ENCODE measurements around the gene KLHL7. TPM values are rescaled to one million over a fixed set of nuclear protein-coding genes. Genes with fewer than 3 reads are reported as not detected.

The KLHL7 gene
- total RNA-seq, 1 donor from 2014 or later = 38.7 TPM

GRCh38 chr7:23133797-23134196 is 28.2 kb downstream of the KLHL7 start:
- Mint-ChIP-seq H3K36me3 (ENCODE audit: low read depth, unreplicated experiment) (peaks cover 3% of the 10 kb centered on the region), H3K4me1 (ENCODE audit: low read depth, unreplicated experiment) (peaks cover 3% of the 10 kb centered on the region), H3K27ac (ENCODE audit: unreplicated experiment) (no peak overlapping the region), H3K27me3 (ENCODE audit: low read depth, unreplicated experiment) (no peaks in the 10 kb centered on the region), H3K9me3 (ENCODE audit: unreplicated experiment) (peaks cover 4% of the 10 kb centered on the region), H3K4me3 (ENCODE audit: unreplicated experiment) (no peak overlapping the region)
- H2AFZ ChIP-seq (ENCODE audit: low read depth, low read length) = no peak overlapping the region
- H3K4me2 ChIP-seq (ENCODE audit: low read length) = no peak overlapping the region
- H3K79me2 ChIP-seq (ENCODE audit: insufficient read depth, low read length) = no peaks in the 10 kb centered on the region
- FAIRE-seq = no peak
- no peak for TF ChIP-seq EZH2 (IDR thresholded peaks at IDR 0.05; ENCODE audit: insufficient read depth, low read length)
- TF ChIP-seq CTCF (IDR thresholded peaks at IDR 0.05; ENCODE audit: insufficient read depth, low read depth, low read length) = no peak
- no peaks in the 10 kb centered on the region for H3K9me3 ChIP-seq (ENCODE audit: insufficient read depth, low read depth, low read length)
- H3K4me3 ChIP-seq (ENCODE audit: insufficient read depth, low read depth, low read length) = no peak overlapping the region
- H3K4me1 ChIP-seq (ENCODE audit: insufficient read depth, low read length) = no peaks in the 10 kb centered on the region
- no peaks in the 10 kb centered on the region for H3K27me3 ChIP-seq (ENCODE audit: insufficient read depth, low read length)
- no peaks in the 10 kb centered on the region for H4K20me1 ChIP-seq (ENCODE audit: insufficient read depth, low read length)
- DNase-seq (ENCODE audit: low read depth) = no peak
- H3K36me3 ChIP-seq (ENCODE audit: insufficient read depth, low read length) = peaks cover 4% of the 10 kb centered on the region
- H3K27ac ChIP-seq (ENCODE audit: low read depth, low read length) = no peak overlapping the region
- no peak overlapping the region for H3K9ac ChIP-seq (ENCODE audit: low read length)

- Histone ChIP-seq H3K27me3 (ENCODE audit: insufficient read depth, low read length) (no peaks in the 10 kb centered on the region), H3K79me2 (ENCODE audit: insufficient read depth, low read length) (no peaks in the 10 kb centered on the region), H2AFZ (ENCODE audit: low read depth, low read length) (no peak overlapping the region), H3K9me3 (ENCODE audit: insufficient read depth, low read depth, low read length) (no peaks in the 10 kb centered on the region), H3K4me1 (ENCODE audit: insufficient read depth, low read length) (no peaks in the 10 kb centered on the region), H3K4me3 (ENCODE audit: insufficient read depth, low read depth, low read length) (no peak overlapping the region), H3K27ac (ENCODE audit: low read depth, low read length) (no peak overlapping the region), H3K4me2 (ENCODE audit: low read length) (no peak overlapping the region), H4K20me1 (ENCODE audit: insufficient read depth, low read length) (no peaks in the 10 kb centered on the region), H3K36me3 (ENCODE audit: insufficient read depth, low read length) (no peaks in the 10 kb centered on the region), H3K9ac (ENCODE audit: low read length) (no peak overlapping the region)
- Mint-ChIP-seq H3K36me3 (ENCODE audit: low read depth, unreplicated experiment) (peaks cover 5% of the 10 kb centered on the region), H3K9me3 (ENCODE audit: unreplicated experiment) (peaks cover 4% of the 10 kb centered on the region), H3K27me3 (ENCODE audit: low read depth, unreplicated experiment) (no peaks in the 10 kb centered on the region), H3K4me1 (ENCODE audit: low read depth, unreplicated experiment) (peaks cover 3% of the 10 kb centered on the region), H3K4me3 (ENCODE audit: unreplicated experiment) (no peak overlapping the region), H3K27ac (ENCODE audit: unreplicated experiment) (no peak overlapping the region)
- FAIRE-seq (no peak), DNase-seq (ENCODE audit: low read depth) (no peak)
- TF ChIP-seq CTCF (IDR thresholded peaks at IDR 0.05; ENCODE audit: insufficient read depth, low read depth, low read length) = no peak
- no peak for TF ChIP-seq EZH2 (IDR thresholded peaks at IDR 0.05; ENCODE audit: insufficient read depth, low read length)
Measured at GRCh38 chr7:23135755-23136154, 30.2 kb downstream of the KLHL7 start.

DNA sequence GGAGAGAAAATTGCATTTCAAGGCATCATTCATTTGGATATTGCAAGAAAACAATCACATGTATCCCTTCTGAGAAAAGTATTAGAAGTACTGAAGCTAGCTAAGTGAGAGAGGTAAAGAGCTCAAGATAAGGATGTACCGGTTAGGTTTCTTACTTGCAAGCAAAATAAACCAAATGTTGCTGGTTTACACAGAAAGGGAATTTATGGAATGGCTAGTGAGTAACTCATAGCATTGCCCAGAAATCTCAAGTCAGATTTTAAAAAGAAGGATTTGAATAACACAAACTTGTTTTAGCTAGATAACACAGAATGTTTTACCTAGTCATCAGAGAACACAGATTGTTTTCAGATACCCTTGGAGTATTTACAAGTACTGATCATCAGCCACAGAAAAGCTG is 30.6 kb downstream of the KLHL7 start:
- Histone ChIP-seq H3K4me3 (ENCODE audit: insufficient read depth, low read depth, low read length) (no peak overlapping the region), H2AFZ (ENCODE audit: low read depth, low read length) (no peak overlapping the region), H3K4me1 (ENCODE audit: insufficient read depth, low read length) (no peaks in the 10 kb centered on the region), H3K27ac (ENCODE audit: low read depth, low read length) (no peak overlapping the region), H3K79me2 (ENCODE audit: insufficient read depth, low read length) (no peaks in the 10 kb centered on the region), H3K9ac (ENCODE audit: low read length) (no peak overlapping the region), H3K36me3 (ENCODE audit: insufficient read depth, low read length) (no peaks in the 10 kb centered on the region), H3K27me3 (ENCODE audit: insufficient read depth, low read length) (no peaks in the 10 kb centered on the region), H3K9me3 (ENCODE audit: insufficient read depth, low read depth, low read length) (no peaks in the 10 kb centered on the region), H3K4me2 (ENCODE audit: low read length) (no peak overlapping the region), H4K20me1 (ENCODE audit: insufficient read depth, low read length) (no peaks in the 10 kb centered on the region)
- H3K27me3 Mint-ChIP-seq (ENCODE audit: low read depth, unreplicated experiment) = no peaks in the 10 kb centered on the region
- H3K9me3 Mint-ChIP-seq (ENCODE audit: unreplicated experiment) = peaks cover 4% of the 10 kb centered on the region
- H3K4me1 Mint-ChIP-seq (ENCODE audit: low read depth, unreplicated experiment) = peaks cover 3% of the 10 kb centered on the region
- FAIRE-seq (no peak), DNase-seq (ENCODE audit: low read depth) (peak; percentile 21)
- no peak overlapping the region for H3K27ac Mint-ChIP-seq (ENCODE audit: unreplicated experiment)
- TF ChIP-seq CTCF (IDR thresholded peaks at IDR 0.05; ENCODE audit: insufficient read depth, low read depth, low read length) (no peak), EZH2 (IDR thresholded peaks at IDR 0.05; ENCODE audit: insufficient read depth, low read length) (no peak)
- H3K36me3 Mint-ChIP-seq (ENCODE audit: low read depth, unreplicated experiment) = peaks cover 9% of the 10 kb centered on the region
- H3K4me3 Mint-ChIP-seq (ENCODE audit: unreplicated experiment) = no peak overlapping the region

All from astrocyte (in vitro differentiated cells and primary cell).